Measurements from ENCODE around the gene PFDN5.

Gene PFDN5

DNA sequence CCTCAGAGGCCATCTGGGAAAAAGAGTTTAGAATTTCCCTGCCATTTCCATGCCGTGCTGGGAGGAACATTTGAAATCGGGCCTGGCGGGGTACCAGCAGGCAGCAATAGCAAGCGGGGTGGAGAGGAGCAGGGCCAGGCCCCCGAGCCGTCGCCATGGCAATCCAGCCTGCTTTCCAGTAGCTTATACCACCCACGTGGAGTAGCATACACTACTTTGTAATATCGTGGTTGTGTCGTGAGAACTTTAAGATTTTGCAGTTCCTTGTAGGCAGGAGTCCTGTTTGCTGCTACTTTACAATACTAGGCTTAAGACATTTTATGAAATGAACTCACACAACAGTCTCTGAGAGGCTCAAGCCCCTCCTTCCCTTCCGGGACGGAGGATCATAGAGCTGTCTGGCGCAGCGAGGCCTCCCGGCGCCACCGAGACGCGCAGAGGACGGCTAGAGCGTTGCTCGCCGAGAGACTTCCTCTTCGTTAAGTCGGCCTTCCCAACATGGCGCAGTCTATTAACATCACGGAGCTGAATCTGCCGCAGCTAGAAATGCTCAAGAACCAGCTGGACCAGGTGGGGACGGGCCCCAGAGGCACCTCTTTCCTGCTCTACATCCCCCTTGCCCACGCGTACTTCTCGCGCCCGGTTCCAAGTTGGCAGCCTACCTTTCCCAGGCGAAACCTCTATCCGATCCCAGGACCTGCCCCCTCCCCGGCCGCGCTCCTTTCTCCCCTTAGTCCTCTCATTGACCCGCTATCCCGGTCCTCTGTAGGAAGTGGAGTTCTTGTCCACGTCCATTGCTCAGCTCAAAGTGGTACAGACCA lies at the start of gene PFDN5:
TSS of gene PFDN5 (plus strand) at position 473 of the 821 bp plus-strand sequence. CDS start at position 499, 26 bp downstream.
- peak; percentile 68 for DNase-seq

DNA sequence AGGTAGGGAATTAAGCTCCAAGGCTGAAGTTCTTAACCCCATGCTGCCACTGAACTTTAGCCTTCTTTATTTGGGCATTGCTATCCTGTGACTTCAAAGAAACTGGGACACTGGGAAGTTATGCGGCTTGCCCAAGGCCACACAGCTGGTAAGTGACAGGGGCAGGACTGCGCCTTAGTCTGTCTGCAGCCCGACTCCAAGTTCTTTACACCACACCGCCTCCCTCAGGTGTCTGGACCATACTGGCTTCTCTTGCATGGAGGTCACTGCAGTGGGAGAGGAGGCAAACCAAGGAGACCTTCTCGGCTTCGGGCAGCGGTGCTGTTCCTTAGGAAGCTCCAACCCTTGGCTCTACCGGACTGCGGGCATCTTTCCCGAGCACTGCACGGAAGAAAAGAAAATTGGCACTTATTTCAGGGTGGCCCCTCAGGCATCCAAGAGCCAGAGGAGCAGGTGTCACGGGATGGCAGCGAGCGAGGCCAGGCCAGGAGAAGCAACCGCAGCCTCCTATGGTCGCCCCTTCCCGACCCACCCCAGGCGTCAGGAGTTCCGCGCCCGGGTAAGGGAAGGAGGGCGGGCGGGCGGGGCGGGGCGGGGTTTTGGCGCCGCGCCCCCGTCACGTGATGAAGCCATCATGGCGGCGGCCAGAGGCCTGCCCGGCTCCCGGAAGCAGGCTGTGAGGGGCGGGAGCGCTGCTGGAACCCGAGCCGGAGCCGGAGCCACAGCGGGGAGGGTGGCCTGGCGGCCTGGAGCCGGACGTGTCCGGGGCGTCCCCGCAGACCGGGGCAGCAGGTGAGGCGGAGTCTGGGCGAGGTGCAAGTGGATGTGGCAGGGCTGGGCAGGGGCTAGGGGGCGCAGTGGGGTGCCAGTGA lies 43.6 kb upstream of the PFDN5 start:
- DNase-seq, result peak; percentile 64

DNA sequence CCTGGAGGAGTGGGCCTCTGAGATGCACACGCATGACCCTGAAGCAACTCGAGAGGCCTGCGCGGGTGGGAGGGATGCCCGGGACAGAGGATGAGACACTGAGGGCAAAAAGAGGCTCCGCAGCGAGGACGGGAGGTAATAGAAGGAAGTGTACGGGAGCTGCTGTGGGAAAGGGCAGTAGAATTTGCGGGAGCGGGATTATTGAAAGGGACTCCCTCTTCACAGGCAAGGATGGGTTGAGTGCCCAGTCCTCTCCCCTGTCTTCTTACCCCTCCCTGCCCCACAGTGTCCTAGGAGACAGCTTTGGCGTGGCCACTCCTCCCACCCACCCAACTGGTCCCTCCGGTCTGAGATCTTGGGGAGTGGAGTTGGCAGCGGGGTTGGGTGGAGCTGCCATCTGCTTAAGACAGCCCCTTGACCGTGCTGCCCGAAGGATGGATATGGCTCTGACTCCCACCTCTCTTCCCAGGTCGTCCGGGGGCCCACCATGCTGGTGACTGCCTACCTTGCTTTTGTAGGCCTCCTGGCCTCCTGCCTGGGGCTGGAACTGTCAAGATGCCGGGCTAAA lies 42.9 kb upstream of the PFDN5 start:
- no peak for DNase-seq

GRCh38 chr12:53253298-53253697 lies 42.0 kb upstream of the PFDN5 start:
- DNase-seq, result no peak

GRCh38 chr12:53254816-53255545 lies 40.4 kb upstream of the PFDN5 start:
- no peak for DNase-seq

GRCh38 chr12:53255996-53256395 lies 39.3 kb upstream of the PFDN5 start:
- no peak for DNase-seq

DNA sequence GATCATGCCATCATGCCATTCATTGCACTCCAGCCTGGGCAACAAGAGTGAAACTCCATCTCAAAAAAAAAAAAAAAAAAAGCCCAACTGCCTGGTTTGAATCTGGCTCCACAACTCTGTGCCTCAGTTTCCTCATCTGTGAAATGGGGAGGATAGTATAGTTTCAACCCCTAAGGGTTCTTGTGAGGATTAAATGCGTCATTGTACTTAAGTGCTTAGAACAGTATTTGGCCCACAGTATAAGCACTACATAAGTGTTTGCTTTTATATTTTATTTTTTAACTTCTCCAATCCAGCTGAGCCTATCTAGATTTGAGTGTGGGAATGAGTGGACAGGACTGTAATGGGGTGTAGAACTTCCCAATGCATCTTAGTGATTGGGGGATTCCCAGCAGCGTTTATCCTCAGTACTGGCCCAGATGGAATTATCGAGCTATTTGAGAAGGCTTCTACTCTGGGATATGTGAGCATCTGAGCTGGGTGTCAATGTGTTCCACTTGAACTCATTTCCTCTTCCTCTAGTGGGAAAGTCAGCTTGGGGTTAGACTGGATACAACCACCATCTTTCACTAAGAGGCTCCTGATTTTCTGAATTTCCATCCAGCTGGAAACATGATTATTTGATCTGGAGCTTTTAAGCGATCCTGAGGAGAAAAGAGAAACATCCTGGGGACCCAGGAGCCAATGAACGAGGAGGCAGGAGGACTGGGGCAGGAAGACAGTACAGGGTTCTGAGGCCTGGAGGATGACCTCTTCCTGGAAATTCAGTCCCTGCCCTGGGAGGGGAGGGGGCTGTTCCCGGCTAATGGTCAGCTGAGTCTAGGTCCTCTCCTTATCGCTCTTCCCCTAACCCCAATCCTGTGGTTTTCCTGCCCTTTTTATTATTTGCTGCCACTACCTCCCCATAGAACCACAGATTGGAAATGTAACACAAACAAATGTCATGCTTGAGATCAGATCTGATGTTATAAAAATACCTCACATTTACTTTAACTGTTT lies 36.5 kb upstream of the PFDN5 start:
- no peak for DNase-seq

GRCh38 chr12:53259891-53260290 lies 35.5 kb upstream of the PFDN5 start:
- DNase-seq, result no peak

DNA sequence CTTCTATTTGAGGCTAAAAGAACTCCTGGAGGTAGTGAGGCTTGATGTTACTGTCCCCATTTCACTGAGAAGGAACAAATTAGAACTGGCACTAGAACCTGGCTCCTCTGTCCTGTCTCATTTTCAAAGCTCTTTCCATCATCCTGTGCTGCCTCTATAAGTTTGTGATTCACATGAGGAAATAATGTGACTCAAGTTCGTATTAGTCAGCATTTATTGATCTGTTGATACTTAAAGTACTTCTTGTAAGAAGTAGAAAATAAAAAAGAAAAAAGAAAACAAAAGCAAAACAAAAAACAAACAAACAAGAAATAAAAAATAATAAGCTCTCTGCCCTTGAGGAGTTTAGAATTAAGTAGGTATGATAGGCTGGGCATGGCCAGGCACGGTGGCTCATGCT lies 29.6 kb upstream of the PFDN5 start:
- DNase-seq, result no peak

DNA sequence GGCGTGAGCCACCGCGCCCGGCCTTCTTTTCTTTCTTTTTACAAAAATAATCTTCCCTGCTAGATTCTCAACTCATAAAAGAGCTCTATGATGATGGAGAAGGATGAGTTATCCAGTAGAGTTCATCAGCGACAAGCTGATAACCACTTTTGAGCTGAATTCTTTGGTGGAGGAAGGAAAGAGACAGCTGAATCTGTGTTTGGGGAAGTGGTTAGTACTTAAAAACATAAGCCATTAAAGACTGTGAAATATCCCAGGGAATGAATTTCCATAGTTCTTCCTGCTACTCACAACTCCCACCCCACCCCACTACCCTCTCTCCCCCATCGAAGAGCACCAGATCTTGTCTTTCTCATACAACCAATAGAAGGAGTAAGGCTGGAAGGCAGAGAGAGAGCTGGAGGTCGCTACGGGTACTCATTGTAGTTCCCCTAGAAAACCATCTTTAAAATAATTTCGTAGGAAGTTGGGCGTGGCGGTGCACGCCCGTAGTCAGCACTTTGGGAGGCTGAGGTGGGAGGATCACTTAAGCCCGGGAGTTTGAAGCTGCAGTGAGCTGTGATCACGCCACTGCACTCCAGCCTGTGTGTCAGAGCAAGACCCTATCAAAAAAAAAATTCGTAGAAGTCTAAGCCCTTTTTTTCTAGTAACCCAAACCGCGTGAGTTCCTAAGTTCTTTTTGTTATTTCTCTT lies 27.9 kb upstream of the PFDN5 start:
- DNase-seq, result no peak

DNA sequence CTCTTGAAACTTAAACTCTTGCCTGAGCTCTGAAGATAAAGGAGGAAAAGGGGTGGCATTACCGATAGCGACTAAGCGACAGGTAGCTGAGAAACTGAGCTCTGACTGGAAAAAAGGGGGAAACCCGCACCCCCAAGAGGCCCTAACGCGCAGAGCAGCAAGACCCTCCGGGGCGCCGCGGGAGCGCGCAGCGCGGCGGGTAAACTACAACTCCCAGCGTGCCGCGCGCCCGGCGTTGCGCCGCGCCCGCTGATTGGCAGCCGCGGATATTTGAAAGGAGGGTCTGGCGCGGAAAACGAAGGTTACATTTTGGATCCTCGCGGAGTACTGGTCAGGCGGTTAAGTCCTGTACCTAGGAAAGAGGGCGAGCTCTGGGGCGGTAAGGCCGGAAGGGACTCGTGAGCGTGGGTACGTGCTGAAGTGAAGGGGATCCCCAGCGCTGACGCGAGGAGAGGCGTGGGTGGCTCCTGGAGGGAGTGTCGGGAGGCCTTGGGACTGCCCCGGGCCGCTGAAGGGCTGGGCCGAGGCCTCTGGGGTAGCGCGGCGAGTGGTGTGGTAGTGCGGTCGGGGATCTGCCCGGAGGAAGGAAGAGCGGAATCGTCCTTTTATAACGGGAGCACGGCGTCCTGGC lies 27.2 kb upstream of the PFDN5 start, which contains the start of gene ESPL1:
TSS of gene ESPL1 (plus strand) at position 301 of the 631 bp plus-strand sequence. CDS start 468 bp downstream, outside the sequence.
- peak; percentile 23 for DNase-seq

- no peak for DNase-seq
Observed at GRCh38 chr12:53268630-53269562, 26.4 kb upstream of the PFDN5 start.

- DNase-seq, result no peak
Observed at GRCh38 chr12:53274445-53274844, 20.9 kb upstream of the PFDN5 start.

DNA sequence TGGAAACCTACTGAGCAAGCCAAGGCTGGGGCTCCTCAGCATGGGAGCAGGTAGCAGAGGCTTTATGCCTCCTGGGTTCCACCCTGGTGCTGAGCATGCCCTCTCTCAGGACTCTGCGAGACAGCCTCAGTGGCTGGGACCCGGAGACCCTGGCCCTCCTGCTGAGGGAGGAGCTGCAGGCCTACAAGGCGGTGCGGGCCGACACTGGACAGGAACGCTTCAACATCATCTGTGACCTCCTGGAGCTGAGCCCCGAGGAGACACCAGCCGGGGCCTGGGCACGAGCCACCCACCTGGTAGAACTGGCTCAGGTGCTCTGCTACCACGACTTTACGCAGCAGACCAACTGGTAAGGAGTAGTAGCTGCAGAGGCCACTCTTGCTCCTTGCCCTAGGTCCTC lies 18.8 kb upstream of the PFDN5 start:
- no peak for DNase-seq

DNA sequence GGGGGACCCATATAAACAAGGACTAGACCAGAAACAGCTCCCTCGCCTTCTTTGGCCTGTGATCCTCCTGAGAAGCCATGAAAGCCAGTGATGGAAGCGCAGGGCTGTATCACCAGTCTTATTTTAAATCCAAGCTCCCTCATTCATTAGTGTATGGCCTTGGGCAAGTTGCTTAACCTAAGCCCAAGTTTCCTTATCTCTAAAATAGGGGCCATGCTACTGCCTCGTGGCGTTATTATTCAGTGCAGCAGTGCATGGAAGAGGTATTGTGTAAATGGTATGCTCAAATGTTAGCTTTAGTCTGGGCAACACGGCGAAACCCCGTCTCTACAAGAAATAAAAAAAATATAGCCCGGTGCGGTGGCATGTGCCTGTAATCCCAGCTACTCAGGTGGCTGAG lies 17.4 kb upstream of the PFDN5 start:
- no peak for DNase-seq

- DNase-seq, result no peak
Observed at GRCh38 chr12:53279283-53279869, 16.0 kb upstream of the PFDN5 start.

DNA sequence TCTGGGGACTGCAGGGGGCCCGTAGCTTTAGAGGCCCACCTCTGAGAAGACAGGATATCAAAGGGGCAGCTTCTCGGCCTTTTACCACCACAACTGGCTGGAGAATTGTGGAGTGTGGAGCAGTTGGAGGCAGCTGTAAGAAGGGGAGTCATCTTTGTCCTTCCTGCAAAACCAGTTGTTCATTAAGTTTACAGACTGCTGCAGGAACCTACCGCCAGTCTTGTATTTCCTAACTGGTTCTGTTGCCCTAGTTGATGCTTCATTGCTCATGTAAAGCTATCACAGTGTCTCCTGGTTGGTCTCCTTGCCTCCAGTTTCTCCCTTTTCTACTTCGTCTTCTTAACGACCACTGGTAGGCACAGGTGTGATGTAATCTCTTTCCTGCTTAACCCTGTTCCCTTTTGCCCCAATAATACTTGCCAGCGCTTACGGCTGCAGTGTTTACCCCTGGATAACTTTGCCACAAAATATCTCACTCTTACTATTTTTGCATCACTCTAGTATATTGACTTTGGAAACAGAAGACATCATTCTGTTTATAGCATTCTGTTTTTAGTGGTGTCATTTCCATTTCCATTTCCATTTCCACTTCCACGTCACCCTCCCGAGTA lies 15.3 kb upstream of the PFDN5 start:
- no peak for DNase-seq

DNA sequence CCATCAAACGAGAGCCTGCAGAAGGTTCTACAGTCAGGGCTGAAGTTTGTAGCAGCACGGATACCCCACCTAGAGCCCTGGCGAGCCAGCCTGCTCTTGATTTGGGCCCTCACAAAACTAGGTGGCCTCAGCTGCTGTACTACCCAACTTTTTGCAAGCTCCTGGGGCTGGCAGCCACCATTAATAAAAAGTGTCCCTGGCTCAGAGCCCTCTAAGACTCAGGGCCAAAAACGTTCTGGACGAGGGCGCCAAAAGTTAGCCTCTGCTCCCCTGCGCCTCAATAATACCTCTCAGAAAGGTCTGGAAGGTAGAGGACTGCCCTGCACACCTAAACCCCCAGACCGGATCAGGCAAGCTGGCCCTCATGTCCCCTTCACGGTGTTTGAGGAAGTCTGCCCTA lies 8.9 kb upstream of the PFDN5 start:
- DNase-seq, result no peak

Data from NCI-H2107 (cell line).